GM19025 (cell line): Measurements from ENCODE around the gene UCN3.
"Not testable (repeated sequence)": the region's sequence is repeated elsewhere in the genome, so short reads cannot be mapped to it uniquely, and the experiment has no call there.

Source experiments
- ATAC-seq: cut with Tn5 transposase; IDR thresholded peaks from one replicate; pipeline ENCODE4 v1.9.1; 2021; ENCODE audit warnings: mild to moderate bottlenecking, low read depth, moderate library complexity; ENCODE audit not compliant: unreplicated experiment

Gene UCN3

DNA sequence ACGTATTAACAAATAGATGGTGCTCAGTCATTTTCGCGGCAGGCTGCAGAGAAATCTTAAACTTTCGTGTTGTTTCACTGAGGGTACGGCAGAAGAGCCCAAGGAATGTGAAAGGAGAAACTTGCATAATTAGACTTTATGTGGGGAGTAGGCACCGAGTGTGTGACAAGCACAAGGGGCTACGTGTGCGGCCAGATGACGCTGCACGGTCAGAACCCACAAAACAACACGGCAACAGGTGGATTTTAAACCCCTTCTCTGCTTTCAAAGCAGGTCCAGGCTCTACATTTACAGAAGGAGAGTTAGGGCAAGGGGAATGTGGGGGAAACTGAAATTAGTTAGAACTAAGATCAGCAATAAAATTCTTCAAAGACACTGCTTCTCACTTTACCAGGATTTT, 392 bp upstream of the UCN3 start:
- ATAC-seq: no peak

DNA sequence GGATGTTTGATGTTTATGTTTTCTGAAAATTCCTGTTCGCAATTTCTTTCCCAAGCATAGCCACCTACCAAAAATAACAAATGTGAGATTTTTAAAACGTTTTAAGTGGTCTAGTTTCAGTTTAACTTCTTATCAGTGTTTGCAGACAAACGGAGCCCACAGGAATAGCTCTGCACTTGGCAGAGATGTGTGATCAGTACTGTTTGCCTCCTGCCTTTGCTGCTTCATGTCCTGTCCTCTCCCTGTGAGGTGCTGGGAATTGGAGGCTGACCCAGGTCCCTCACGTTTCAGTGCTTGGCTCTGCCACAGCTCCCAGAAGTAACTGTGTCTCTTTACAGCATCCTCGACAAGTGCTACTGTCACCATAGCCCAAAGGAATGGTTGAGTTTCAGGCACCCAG, 1.2 kb downstream of the UCN3 start:
- no peak for ATAC-seq

DNA sequence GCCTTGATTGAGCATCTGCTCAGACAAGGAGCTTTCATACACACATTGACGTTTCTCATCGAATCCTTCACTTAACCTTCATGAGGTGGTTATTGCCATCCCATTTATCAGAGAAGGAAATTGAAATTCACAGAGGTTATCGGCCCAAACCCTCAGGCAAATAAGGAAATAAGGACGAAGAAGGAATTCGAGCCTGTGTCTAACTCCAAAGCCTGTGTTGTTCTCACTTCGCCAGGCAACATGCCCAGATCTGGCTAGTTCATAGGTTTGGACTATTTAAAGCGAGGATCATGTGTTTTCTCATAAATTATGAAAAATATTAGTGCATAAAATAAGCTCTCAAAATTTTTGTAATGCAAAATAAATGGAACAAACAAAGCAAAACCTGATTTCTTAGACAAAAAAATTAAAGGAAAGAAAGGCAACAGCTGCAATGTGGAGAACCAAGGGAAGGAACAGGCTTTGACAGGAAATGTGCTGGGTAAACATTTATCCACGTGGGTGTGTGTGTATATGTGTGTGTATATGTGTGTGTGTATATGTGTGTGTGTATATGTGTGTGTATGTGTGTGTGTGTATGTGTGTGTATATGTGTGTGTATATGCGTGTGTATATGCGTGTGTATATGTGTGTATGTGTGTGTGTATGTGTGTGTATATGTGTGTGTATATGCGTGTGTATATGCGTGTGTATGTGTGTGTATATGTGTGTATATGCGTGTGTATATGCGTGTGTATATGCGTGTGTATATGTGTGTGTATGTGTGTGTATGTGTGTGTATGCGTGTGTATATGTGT, 4.8 kb downstream of the UCN3 start:
- no peak for ATAC-seq

DNA sequence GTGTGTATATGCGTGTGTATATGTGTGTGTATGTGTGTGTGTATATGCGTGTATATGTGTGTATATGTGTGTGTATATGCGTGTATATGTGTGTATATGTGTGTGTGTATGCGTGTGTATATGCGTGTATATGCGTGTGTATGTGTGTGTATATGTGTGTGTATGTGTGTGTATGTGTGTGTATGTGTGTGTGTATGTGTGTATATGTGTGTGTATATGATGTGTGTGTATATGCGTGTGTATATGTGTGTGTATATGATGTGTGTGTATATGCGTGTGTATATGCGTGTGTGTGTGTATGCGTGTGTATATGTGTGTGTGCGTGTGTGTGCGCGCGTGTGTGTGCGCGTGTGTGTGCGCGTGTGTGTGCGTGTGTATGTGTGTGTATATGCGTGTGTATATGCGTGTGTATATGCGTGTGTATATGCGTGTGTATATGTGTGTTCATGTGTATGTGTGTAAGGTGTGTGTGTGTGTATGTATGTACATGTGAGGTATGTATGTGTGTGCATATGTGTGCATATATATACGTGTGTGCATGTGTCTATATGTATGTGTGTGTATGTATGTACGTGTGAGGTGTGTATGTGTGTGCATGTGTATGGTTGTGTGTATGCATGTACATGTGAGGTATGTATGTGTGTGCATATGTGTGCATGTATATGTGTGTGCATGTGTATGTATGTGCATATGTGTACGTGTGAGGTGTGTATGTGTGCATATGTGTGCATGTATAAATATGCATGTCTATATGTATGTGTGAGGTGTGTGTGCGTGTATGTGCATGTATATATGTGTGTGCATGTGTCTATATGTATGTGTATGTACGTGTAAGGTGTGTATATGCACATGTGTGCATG, 6.0 kb downstream of the UCN3 start:
- ATAC-seq: no peak

DNA sequence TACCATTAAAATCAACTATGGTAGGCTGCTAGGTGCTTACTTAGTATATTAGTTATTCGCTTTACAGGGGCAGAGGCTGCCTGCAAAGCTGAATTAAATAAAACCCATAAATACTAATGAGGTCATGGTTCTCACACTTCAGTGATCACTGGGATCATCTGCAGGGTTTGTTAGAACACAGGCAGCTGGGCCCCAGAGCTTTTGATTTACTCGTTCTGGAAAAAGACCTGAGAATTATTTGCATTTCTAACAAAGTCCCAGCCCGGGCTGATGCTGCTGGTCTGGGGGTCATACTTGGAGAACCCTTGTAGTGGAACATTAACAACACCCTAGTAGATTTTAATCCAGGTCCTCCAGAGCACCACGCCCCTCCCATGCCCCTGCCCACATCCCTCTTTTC, 8.5 kb downstream of the UCN3 start:
- ATAC-seq: no peak

DNA sequence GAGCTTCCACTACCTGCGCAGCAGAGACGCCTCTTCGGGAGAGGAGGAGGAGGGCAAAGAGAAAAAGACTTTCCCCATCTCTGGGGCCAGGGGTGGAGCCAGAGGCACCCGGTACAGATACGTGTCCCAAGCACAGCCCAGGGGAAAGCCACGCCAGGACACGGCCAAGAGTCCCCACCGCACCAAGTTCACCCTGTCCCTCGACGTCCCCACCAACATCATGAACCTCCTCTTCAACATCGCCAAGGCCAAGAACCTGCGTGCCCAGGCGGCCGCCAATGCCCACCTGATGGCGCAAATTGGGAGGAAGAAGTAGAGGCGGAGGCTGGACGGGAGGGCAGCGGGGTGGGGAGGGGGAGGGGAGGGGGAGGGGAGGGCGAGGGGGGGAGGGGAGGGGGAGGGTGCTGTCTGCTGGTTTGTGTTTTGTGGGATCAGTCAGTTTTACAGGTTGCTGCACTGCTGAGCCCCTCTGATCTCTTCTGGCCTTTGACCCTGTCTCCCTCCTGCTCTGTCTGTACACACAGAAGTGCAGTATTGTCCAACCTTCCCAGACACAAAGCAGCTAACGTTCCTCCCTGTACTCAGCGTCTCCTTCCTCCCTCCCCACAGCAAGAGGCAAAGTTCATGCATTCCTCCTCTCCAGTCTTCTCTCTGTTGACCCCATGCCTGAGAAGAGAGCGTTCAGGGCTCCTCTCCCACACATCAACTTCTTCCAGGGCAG, 9.3 kb downstream of the UCN3 start:
- ATAC-seq: no peak

DNA sequence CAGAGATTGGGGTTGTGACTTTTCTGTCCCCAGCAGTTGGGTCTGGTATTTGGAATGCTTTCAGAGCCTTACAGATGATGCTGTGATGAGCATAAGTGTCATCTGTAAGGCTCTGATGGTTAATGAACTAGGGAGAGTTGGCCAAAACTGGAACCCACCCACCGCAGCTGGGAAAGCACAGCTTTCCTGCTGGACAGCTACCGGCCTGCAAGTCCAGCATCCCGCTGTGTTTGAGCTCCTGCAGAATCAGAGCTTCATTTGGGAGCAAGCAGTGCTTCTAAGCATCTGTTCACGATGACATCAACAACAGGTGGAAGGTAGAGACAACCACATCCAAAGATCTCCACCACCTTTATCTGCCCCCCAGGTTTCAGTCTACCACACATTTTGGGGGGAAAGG, 11.7 kb downstream of the UCN3 start:
- ATAC-seq: no peak

DNA sequence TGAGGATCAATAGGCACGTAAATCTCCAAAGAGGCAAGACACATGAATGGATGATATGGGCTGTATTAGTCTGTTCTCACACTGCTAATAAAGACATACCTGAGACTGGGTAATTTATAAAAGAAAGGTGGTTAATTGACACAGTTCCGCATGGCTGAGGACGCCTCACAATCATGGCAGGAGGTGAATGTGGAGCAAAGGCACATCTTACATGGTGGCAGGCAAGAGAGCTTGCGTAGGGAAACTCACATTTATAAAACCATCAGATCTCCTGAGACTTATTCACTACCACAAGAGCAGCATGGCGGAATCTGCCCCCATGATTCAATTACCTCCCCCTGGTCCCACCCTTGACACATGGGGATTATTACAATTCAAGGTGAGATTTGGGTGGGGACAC, 14.4 kb downstream of the UCN3 start:
- ATAC-seq: not testable (repeated sequence)

DNA sequence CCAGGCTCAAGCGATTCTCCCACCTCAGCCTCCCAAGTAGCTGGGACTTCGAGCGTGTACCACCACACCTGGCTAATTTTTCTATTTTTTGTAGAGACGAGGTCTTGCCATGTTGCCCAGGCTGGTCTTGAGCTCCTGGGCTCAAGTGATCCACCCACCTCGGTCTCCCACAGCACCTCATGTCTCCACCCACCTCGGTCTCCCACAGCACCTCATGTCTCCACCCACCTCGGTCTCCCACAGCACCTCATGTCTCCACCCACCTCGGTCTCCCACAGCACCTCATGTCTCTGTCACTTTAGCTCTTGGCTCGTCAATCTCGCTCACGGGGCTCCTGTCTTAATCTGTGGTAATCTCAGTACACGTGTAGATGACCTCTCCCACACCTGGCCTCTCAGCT, 15.6 kb downstream of the UCN3 start:
- ATAC-seq: not testable (repeated sequence)

DNA sequence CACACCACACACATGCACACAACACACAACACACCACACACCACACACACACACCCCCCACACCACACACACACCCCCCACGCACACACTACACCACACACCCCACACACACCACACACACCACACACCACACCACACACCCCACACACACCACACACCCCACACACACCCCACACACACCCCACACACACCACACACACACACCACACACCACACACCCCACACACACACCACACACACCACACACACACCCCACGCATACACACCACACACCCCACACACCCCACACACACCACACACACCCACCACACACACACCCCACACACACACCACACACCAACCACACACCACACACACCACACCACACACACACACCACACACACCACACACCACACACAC, 16.4 kb downstream of the UCN3 start:
- ATAC-seq: no peak

DNA sequence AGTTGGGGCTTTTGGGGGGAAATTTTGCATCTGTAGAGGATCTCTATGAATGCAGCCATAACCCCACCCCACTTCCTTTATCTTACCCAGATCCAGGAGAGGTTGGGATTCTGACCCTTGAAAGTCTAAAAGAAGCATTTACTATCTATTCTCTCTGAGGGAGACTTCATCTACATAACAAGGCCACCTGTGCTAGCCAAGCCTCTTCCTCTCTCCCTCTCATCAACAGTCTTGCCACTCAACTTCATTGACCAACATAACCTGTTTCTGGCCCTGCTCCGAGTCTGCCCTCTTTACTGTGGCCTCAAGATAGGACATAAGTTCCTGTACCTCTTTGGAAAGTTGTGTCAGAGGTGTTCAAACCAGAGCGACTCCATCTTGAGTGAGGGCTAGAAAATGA, 20.5 kb downstream of the UCN3 start:
- no peak for ATAC-seq

DNA sequence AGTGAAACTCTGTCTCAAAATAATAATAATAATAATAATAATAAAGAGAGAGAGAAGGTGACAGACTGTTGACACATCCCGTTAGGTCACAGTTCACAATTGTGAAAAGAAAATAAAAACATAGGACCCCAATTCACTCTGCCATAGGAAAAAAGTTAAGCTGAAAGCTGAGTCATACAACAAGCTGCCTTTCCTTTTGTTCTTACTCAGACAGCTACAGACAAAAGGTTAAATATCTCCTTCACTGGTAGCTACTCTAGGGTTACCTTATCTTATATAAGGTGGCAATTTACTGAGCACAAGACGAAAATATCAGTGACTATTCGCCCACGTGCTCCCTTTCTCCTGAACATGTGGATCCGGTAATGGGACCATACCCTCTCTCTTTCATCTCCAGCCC, 22.4 kb downstream of the UCN3 start:
- ATAC-seq: no peak

DNA sequence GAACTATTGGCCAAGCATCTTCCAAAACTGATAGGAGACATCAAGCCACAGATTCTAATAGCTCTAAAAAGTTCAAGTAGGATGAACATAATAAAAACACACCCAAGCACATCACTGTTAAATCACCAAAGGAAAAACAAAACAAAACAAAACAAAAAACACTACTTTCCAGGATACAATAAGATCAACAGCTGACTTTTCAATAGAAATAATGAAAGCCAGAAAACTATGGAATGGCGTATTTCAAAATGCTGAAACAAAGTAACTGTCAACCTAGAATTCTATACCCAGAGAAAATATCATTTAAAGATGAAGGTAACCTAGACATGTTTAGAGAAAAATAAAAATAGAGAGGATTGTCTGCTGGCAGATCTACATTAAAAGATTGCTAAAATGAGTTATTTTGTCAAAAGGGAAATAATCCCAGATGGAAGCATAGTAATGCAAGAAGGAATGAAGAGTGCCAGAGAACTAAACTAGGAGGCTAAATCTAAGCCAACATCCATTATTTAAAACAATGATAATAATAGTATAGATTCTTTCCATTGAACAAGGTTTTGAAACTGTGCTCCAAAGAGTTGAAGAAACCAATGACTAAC, 25.9 kb downstream of the UCN3 start:
- no peak for ATAC-seq

DNA sequence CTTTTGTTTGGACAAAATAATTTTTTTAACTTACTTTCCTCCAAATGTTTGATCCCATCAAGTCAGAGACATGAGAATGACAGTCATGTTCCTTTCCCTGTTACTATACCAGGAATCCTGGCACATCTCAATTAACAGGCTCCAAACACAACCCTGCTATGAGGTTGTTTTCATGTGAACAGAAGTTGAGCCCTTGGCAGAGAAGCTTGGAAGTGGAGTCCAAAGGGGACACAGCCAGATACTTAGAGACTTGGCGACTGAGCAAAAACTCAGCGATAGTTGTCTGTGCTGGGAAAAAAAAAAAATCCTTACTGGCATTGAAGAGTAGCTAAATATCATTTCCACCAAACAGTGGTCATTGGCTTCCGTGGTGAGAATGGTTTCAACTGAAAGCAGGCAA, 27.0 kb downstream of the UCN3 start:
- ATAC-seq: no peak

DNA sequence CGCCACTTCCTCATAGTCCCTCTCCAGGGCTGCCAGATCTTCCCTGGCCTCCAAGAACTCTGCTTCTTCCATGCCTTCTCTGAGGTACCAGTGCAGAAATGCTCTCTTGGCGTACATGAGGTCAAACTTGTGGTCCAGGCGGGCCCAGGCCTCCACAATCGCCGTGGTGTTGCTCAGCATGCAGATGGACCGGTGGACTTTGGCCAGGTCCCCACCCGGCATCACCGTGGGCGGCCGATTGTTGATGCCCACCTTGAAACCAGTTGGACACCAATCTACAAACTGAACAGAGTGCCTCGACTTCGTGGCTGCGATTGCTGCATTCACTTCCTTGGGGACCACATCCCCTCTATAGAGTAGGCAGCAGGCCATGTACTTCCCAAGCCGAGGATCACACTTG, 28.8 kb downstream of the UCN3 start:
- no peak for ATAC-seq

DNA sequence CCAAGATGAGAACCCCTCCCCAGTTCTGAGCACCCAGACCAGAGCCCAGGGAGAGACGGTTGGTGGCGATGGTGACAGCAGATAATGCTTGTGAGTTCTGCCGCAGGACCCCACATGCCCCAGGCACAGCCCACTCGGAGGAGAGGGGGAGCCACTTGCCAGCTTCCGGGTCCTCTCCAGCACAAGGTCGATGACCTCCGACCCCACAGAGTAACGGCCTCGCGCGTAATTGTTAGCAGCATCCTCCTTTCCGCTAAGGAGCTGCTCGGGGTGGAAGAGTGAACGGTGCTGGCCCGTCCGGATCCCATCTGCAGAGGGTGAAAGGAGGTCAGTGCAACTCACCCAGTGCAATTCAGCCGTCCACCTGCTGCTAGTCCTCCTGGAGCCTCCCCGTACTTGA, 30.4 kb downstream of the UCN3 start:
- no peak for ATAC-seq

DNA sequence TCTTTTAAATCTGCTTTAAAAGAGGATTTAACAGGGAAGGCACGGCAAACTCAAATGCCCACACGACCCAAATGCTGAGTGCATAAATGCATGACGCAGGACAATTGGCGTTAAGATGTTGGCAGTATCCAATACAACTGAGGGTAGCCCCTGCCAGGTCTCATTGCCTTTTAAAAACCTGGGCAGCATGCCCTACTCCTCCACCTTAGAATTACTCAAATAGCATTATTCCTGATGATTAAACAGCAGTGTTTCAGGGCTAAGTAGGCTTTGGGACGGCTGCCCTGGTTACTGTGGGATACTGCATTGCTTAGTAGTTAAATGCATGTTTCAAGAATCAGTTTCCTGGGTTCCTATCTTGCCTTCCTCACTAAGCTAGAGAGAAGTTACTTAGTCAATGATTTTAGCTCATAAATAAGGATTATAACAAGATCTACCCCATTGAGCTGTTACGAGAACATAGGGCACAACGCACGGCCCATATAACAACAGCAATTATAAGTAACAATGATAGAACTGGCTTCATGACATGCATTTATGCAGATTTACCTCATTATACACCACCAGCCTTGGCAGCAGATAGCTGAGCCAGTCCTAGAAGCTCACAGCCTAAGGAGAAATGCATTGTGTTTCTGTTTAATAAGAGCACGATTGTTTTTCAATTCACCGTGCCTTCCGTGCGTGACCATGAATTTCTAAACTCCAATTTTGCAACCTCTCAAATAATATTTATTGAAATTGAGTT, 32.0 kb downstream of the UCN3 start:
- no peak for ATAC-seq

DNA sequence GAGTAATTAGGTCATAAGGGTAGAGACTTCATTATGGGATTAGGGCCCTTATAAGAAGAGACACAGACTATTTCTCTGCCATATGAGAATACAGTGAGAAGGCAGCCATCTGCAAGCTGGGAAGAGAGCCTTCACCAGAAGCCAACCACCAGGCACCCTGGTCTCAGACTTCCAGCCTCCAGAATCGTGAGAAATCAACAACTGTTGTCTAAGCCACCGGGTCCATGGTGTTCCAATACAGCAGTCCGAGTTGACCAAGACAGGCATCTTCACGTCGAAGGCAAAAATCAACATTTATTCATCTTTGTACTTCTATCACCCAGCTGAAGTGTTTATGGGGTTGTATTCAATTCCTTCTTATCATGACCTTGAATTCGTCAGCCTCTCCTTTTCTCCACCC, 34.6 kb downstream of the UCN3 start:
- no peak for ATAC-seq

DNA sequence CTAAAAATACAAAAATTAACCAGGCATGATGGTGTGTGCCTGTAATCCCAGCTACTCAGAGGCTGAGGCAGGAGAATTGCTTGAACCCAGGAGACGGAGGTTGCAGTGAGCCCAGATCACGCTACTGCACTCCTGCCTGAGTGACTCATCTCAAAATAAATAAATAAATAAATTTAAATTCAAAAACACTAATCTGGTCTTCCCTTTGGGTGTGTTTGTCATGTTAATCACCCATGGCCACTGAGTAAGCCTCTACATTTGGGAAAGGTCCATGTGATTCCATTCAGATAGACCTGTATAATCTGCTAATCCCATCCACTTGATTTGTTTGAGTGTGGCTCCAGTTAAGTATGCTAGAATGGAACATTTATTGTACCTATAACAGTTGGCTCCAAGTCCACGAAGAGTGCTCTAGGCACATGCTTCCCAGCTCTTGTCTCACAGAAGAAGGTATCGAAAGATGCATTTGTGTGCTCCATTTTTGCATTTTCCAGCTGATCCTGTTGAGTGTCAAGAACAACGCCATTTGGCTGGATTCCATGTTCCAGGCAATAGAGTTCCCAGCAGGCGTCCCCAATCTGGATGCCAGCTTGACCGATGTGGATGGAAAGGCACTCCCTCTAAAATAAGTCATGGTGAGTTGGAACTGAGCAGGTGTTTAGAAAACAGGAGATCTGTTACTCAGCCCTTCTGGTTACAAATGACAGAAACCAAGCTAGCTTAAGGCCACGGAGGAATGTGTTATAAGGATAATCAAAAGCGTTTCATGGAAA, 35.9 kb downstream of the UCN3 start:
- ATAC-seq: no peak
